LHCN-M2 (cell line): ENCODE results near the gene IFT81. TPM values are rescaled to one million over a fixed set of nuclear protein-coding genes. Genes with fewer than 3 reads are reported as not detected.
"Not testable (repeated sequence)": the region's sequence is repeated elsewhere in the genome, so short reads cannot be mapped to it uniquely, and the experiment has no call there.

ENCODE experiments used
- DNase-seq: peaks from one replicate; pipeline ENCODE4 v3.0.0-alpha.2; 2012; ENCODE audit warnings: low read depth
- polyA plus RNA-seq: library from polyadenylated mRNA; unstranded; fragments of >200 nt; gene quantifications from one replicate; pipeline ENCODE4 v1.2.1, GENCODE V29; 2012; ENCODE audit warnings: missing spikeins
- total RNA-seq: library from RNA; depleted of rRNA; stranded (reverse); fragments of >200 nt; gene quantifications from 2 replicates; pipeline ENCODE4 v1.2.3, GENCODE V29; 2014; rRNA removed

IFT81 gene, protein sequence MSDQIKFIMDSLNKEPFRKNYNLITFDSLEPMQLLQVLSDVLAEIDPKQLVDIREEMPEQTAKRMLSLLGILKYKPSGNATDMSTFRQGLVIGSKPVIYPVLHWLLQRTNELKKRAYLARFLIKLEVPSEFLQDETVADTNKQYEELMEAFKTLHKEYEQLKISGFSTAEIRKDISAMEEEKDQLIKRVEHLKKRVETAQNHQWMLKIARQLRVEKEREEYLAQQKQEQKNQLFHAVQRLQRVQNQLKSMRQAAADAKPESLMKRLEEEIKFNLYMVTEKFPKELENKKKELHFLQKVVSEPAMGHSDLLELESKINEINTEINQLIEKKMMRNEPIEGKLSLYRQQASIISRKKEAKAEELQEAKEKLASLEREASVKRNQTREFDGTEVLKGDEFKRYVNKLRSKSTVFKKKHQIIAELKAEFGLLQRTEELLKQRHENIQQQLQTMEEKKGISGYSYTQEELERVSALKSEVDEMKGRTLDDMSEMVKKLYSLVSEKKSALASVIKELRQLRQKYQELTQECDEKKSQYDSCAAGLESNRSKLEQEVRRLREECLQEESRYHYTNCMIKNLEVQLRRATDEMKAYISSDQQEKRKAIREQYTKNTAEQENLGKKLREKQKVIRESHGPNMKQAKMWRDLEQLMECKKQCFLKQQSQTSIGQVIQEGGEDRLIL
- 15.5 and 16.9 TPM in 2 replicates for total RNA-seq
- 4.1 TPM for polyA plus RNA-seq

DNA sequence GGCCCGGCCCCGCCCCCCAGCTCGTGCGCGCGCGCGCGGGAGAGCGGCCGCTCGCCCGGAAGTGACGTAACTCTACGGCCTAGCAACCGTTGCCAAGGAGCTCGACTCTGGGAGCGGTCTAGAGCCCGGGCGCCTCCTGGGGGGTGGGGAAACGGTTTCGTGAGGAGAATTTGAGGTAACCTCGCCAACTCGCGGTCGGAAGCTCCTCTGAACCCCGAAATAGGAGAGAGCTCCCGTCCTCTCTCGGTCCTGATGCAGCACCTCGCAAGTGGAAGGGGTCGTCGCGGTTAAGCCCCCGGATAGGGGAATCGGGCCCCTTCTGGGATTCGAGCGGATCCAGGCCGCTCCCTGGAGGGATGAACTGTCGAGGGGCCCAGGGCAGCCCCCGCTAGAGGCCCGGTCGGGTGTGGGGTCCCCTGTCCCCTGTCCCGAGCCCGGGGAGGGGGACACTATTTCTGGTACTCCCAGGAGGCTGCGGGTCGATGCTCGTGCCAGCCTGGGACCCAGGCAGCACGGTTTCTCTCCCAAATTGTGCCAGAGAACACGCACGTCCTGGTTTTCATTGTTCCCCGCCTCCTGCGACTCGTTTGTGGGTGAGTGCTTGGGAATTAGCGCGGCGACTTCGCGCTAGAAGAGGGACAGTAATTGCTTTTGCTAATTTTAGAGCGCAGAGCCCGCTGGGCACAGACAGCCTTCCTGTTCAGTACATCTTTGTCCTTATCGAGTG lies at the start of gene IFT81:
Gene IFT81 (plus strand): TSS at position 89 of the 727 bp plus-strand sequence. CDS start 3,024 bp downstream, outside the sequence.
- peak; percentile 92 for DNase-seq

DNA sequence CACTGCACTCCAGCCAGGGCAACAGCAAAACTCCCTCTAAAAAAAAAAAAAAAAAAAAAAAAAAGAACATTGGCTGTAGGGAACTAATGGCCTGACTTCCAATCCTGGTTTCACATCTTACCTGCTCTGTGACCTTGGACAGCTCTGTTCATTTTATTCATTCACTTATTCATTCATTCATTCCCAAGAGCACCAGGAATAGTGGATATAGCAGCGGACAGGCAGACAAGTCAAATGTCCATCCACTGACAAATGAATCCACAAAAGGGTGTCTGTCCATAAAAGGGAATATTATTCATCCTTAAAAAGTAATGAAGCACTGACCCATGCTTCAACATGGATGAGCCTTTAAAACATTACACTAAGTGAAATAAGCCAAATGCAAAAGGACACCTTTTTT lies 48.3 kb upstream of the IFT81 start:
- DNase-seq: no peak

DNA sequence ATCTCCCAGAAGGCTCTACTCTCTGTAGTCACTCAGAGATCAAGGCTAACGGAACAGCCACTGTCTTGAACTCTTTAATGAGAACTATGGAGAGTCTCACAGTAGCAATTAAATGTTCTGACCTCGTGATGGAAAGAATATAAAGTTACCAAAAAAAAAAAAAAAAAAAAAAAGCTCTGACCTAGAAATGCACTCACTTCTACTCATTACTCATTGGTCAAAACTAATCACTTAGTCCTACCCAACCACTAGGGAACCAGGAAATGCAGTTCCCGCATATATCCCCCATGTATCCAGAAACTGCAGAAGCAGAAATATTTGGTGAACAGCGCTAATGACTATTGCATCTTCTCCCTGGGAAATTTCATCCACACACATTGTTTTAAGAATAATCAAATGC lies 46.4 kb upstream of the IFT81 start:
- DNase-seq: peak; percentile 9

DNA sequence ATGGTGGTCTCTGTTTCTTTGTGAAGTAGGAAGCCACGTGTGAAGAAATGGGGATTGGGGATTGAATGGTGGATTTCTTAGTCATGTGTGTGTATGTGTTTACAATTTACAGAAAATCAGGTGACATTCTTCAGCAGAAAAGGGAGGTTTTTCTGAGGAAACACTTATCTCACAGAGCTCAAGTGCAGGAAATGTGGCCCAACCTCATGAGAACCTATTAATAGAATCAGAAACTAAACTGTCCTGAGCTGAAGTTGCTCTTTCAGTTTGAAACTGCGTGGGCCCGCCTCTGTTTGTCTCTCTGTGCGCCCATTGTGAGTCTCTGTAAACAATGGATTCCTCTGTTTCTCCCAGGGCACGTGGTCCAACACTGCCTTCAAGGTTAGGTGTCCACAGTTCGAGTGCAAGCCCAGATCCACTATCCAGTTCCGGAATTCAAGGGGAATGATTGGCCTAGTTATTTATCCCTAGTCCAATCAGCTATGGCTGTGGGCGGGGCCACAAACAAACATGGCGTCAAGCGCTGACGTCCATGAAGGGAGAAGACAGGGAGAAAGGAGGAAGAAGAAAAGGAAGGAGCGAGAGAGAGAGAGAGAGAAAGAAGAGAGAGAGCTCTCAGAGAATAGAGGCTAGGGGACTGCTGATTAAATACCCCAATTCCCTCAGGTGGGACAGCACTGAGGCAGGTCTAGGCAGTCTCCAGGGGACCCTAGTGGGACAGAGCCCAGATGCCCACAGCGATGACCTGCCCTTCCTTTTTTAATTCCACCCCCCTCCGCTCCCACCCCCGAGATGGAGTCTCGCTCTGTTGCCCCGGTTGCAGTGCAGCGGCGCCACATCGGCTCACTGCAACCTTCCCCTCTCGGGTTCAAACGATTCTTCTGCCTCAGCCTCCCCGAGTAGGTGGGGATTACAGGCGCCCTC lies 44.4 kb upstream of the IFT81 start:
- DNase-seq: no peak

DNA sequence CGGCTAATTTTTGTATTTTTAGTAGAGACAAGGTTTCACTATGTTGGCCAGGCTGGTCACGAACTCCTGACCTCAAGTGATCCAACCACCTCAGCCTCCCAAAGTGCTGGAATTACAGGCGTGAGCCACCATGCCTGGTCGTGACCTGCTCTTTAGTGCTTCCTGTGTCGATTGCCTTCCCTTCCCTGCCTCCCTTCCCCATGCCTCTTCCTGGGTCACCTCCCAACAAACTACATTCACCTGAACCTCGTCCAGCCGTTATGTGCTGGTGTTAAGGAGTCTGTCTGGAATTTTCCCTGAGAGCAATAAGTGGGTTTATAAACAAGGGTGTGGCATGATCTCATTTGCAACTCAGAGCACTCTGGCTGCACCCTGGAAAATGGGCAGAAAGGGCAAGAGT lies 43.7 kb upstream of the IFT81 start:
- DNase-seq: no peak

DNA sequence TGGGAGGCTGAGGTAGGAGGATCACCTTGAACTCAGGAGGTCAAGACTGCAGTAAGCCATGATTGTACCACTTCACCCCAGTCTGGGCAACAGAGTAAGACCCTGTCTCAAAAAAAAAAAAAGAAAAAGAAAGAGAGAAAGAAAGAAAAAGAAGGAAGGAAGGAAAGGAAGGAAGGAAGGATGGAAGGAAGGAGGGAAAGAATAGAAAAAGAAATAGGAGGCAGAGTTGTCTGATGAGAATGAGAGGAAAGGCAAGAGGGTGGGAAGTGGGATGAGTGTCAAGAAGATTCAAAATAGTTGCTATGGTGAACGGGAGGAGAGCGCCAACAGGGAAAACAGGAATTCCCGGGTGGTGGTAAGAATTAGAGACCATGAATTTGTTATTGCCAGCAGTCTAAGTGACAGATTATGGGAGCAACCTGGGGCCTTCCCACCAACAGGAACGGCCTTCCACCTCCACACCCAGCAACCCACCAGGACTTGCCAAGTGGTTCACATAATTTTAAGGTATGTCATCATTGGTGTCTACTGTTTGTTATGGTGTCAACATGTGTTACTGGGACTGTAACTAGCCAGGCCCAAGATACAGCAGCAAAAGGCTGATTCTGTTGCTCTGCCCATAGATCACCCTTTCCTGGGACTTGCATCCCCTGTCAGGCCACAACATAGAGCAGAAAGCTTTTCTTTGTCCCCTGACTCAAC lies 39.7 kb upstream of the IFT81 start:
- no peak for DNase-seq

DNA sequence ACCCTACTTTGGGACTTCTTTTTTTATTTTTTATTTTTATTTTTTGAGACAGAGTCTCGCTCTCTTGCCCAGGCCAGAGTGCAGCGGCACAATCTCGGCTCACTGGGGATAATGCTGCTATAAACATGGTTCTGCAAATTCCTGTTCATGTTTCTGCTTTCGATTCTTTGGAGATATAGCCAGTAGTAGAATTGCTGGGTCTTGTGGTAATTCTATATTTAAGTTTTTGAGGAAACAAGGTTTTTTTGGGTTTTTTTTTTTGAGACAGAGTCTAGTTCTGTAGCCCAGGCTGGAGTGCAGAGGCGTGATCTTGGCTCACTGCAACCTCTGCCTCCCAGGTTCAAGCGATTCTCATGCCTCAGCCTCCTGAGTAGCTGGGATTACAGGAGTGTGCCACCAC lies 35.9 kb upstream of the IFT81 start:
- not testable (repeated sequence) for DNase-seq

DNA sequence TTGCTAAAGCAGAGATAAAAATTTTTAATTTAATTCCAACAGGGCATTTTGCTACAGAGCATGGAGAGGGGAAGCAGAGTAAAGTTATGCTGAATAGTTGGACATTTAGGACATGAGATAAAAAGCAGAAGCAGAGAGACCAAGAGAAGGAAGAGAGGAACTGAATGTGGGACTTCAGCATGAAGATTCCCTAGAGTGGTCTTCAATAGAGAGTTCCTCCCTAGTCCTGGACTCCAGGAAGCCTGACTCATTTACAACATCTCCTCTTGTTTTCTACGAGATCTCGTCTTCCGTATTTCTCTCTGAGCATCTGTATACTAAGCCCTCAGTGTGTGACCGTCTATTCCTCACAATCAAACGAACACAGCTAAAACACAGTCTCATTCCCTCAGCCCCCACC lies 35.2 kb upstream of the IFT81 start:
- no peak for DNase-seq

DNA sequence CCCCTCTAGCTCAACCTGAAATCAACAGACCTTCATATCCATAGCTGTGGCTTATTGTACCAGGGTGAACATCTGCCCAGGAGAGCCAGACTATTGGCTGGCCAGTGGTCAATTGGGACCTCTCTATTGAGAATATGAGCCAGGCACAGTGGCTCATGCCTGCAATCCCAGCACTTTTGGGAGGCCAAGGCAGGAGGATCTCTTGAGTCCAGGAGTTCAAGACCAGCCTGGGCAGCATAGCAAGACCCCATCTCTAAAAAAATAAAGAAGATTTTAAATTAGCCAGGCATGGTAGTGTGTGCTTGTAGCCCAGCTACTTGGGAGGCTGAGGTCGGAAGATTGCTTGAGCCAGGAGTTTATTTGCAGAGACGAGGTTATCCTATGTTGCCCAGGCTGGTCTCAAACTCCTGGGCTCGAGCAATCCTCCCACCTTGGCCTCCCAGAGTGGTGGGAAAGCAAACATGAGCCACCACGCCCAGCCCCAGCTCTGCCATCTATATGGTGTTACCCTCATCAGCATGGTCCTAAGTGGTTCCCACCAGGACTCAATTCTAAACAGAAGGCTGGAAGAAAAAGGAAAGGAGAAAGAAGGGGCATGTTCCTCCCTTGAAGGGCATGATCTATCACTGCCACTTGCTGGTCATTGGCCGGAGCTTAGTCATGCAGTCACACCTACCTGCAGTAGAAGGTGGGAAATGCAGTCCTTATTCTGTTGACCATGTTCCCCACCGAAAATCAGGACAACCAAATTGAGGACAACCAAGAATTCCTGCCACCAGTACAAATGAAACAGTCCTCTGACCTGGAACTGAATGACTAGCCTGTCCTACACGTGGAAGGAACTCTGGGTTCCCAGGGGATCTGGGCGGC lies 33.7 kb upstream of the IFT81 start:
- DNase-seq: no peak

DNA sequence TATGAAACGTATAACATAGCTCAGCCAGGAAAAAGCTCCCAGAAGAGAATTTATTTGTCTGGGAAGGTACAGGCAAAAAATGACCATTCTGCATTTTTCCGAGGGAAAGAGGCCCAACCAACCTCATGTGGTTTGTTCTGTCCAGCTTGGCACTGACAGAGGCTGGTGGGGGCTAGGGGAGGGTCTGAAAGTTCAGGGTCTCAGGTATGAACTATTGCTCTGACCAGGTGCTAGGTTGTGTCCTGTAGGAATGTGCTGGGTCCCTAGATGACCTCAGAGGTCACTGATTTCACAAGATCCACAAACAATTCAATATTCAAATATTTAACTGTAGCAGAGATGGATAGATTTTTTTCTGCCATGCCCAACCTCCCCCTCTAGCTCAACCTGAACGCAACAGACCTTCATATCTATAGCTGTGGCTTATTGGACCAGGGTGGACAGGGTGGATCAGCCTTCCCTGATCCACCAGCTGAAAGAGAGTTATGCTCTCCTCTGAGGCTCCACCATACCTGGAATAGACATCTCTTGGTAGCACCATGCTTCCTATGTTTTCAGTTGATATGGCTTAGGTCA lies 32.9 kb upstream of the IFT81 start:
- no peak for DNase-seq

DNA sequence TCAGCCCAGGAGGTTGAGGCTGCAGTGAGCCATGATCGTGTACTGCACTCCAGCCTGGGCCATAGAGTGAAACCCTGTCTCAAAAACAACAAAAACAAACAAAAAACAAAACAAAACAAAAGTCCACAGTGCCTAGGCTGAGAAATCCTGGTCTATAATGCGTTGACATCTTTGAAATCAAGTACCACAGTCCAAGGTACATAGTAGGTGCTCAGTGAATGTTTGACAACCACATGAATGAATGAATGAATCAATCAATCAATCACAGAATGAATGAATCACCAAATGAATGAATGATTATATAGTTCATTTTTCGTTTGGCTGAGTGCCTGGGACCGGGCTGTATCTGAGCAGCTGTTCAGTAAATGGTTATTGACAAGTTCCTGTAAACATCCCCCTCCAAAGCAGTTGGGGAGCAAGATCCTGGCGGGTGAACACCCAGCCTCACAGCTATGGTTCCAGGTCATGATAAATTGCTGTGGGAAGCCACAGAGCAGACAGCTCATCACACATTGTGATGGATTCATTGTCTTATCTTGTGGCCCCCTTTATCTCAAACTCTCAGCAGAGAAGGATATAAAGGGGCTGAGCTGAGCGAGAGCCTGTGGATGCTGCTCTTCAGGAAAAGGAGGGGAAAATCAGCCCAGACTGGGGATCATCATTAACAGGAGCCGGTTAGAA lies 30.4 kb upstream of the IFT81 start:
- DNase-seq: no peak

DNA sequence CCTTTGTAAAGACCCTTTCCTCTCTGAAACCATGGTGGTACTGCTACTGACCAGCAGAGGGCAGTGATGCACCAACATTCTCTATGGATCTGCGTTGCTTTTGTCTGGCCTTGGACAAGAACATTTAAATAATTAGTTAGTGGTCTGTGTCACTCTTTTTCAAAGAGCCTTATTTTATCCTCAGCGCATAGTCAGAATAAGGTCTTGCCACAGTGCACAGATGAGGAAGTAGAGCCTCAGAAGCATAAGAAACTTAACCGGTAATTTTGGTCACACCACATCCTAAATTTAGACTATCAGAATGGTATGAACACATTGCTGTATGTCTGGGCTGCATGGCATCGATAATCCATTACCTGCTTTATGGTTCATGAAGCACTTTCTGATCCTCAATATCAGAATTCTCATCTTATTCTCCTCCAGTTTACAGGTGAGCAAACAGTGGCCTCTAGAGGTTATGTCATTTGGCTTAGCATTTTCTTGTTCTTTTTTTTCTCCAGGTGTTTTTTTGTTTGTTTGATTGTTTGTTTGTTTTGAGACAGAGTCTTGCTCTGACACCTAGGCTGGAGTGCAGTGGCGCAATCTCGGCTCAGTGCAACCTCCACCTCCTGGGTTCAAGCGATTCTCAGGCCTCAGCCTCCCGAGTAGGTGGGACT lies 23.7 kb upstream of the IFT81 start:
- DNase-seq: peak; percentile 65

DNA sequence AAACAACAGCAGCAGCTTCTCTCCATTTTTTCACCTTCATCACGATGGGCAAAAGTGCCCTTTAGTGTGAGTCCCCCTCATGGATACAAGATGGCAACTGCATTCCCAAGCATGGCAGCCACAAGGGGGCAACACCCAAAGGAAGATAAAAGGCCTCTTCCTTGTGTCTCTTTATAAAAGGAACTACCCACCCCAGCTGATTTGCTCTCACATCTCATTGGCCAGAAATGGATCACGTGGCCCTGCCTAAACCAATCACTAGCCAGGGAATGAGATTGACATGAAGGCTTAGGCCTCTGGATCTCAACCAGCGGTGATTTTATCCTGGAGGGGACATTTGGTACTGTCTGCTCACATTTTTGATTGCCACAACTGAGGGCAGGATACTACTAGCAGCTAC lies 21.9 kb upstream of the IFT81 start:
- DNase-seq: peak; percentile 86

DNA sequence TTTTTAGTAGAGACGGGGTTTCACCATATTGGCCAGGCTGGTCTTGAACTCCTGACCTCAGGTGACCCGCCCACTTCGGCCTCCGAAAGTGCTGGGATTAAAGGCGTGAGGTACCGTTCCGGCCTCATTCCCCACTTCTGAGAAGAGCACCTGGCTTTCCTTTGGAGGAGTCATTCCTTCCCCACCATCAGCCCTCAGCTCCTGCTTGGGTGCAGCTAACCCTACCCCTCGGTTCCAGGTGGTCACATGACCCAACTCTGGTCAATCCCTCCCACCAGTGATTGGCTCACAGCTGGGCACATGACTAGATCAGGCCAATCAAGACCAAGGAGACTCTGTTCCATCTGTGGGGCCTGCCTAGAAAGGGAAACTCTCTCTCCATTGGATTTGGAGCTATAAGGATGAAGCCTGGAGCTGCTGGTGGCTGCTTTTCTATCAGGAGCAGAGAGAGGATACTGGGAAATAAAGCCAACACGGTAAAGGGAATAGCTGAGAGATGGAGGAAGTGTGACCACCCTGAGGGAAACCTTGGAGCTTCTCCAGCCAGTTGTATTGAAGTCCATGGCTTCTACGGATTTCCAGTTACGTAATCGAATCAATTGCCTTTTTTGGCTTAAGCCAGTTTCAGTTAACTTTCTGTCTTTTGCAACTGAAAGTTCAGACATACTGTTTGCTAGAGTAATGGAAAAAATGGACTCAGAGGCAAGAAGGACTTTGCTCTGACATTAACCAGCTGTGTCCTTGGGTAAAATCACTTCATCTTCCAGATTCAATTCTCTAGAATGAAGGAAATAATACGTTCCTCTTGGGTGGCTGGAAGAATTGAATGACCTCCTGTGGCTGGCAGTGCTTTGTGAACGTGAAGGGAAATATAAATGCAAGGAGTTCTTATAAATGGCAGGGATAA lies 19.7 kb upstream of the IFT81 start:
- no peak for DNase-seq

DNA sequence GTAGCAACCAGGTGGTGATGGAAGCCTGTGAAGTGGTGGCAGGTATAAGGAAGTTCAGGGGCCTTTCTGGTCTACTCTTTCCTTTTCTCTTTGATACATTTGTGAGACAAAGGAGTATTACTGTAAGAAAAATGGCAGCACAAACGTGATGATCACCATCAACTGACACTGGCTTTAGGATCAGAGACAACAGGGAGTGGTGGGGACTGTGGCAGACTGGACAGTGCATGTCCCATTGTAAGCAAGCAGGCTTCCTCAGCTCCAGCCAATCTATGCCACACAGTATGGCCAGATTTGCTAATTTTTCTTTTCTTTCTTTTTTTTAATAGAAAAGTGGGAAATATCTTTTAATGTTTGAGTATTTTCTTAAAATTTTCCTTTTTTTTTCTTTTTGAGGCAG lies 19.0 kb upstream of the IFT81 start:
- no peak for DNase-seq

DNA sequence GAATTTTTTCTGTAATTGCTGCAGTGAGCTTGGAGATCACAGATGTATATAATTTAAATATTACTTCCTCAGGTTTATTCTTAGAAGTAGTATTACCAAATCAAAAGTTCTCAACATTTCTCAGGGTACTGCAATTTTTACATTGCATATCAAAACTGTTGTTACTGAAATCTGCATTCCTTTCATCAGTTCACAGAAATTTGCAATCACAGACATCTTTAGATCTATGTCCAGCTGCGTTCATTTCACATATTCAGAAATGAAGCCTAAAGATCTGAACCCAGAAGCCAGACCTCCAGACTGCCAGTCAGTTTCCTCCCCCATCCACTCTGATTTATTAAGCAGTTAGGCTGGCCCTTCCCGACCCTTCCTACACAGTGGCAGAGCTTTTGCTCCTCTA lies 18.2 kb upstream of the IFT81 start:
- no peak for DNase-seq
